Activated CD8-positive, alpha-beta T cell treated with anti-CD3 and anti-CD28 coated beads for 36 hours (primary cell): ENCODE results near the gene HERC5. TPM values are rescaled to one million over a fixed set of nuclear protein-coding genes. Genes with fewer than 3 reads are reported as not detected.

Experiments
- ATAC-seq: fragments of 200-7000 bp; cut with Tn5 transposase; one replicate; pipeline ENCODE4 v1.10.0; 2021; ENCODE audit warnings: mild to moderate bottlenecking, moderate library complexity
- CTCF ChIA-PET: fragments of 350-600 bp; sonication (Branson Sonifier 250); formaldehyde crosslinking; loops from one replicate; lab custom pipeline; 2021; ENCODE audit warnings: antibody characterized with exemption; lab: Charles Lee
- POLR2A ChIA-PET: fragments of 350-600 bp; sonication (Branson Sonifier 250); formaldehyde crosslinking; loops from one replicate; lab custom pipeline; 2021; ENCODE audit warnings: antibody characterized with exemption; lab: Charles Lee
- DNase-seq: peaks from one replicate; pipeline ENCODE4 v3.0.0-alpha.2; 2020
- H3K27ac Mint-ChIP-seq: one replicate; pipeline ENCODE4 v1.8.0; 2021; ENCODE audit warnings: mild to moderate bottlenecking, mixed read lengths
- H3K27me3 Mint-ChIP-seq: one replicate; pipeline ENCODE4 v1.8.0; 2021; ENCODE audit warnings: mixed read lengths
- H3K36me3 Mint-ChIP-seq: one replicate; pipeline ENCODE4 v1.8.0; 2021; ENCODE audit warnings: low read depth, mixed read lengths
- H3K4me1 Mint-ChIP-seq: one replicate; pipeline ENCODE4 v1.8.0; 2021; ENCODE audit warnings: low read depth, mixed read lengths
- H3K4me3 Mint-ChIP-seq: one replicate; pipeline ENCODE4 v1.8.0; 2021; ENCODE audit warnings: mild to moderate bottlenecking, moderate library complexity, mixed read lengths
- H3K9me3 Mint-ChIP-seq: one replicate; pipeline ENCODE4 v1.8.0; 2021; ENCODE audit warnings: mixed read lengths
- CTCF ChIP-seq: fragments of 200-600 bp; IDR thresholded peaks from one replicate; pipeline ENCODE4 v1.8.0; 2022; ENCODE audit warnings: antibody characterized with exemption, mild to moderate bottlenecking
- intact Hi-C: fragments of 100-400 bp; cut with micrococcal nuclease; formaldehyde crosslinking; loops from one replicate; pipeline ENCODE4 v1.10.0; 2022
- total RNA-seq, 2 experiments: library from RNA; stranded (reverse); gene quantifications; one replicate each; pipeline ENCODE4 v1.2.3, GENCODE V29; 2021

The HERC5 gene
- total RNA-seq, 2 experiments from 2014 or later: 10.2 to 10.5 TPM

GRCh38 chr4:88522702-88523324, 65.9 kb downstream of the HERC5 start:
- Mint-ChIP-seq H3K27ac (peak overlapping the region; percentile 89), H3K4me1 (peaks cover 35% of the 10 kb centered on the region), H3K4me3 (peak overlapping the region; percentile 90), H3K9me3 (no peaks in the 10 kb centered on the region), H3K36me3 (peaks cover 10% of the 10 kb centered on the region), H3K27me3 (no peaks in the 10 kb centered on the region)
- DNase-seq: peak; percentile 68
- peak; percentile 19 for ATAC-seq
- POLR2A ChIA-PET: interaction anchor here (0.7 kb wide), 1 partner anchor 518 kb away, joined by 3 read pairs; no protein-coding TSS in a partner anchor
- intact Hi-C loops: loop anchor here (10.0 kb wide), 1 partner anchor 272 kb away; no protein-coding TSS in a partner anchor
- CTCF ChIA-PET: interaction anchor here (0.7 to 6.9 kb wide), 2 partner anchors 18 to 304 kb away, joined by 5 to 58 read pairs; no protein-coding TSS in a partner anchor
- TF ChIP-seq CTCF: no peak

GRCh38 chr4:88523325-88524129, 66.6 kb downstream of the HERC5 start, which contains the start of gene PYURF:
Gene PYURF, minus strand, starts transcription at chr4:88523776. Its CDS starts 76 bp downstream, at chr4:88523700.
- no peak for TF ChIP-seq CTCF
- H3K36me3 Mint-ChIP-seq: peaks cover 10% of the 10 kb centered on the region
- H3K4me3 Mint-ChIP-seq: peak within 1 kb of the TSS; percentile 90
- ATAC-seq (peak; percentile 81), DNase-seq (peak; percentile 84)
- peak within 1 kb of the TSS; percentile 89 for H3K27ac Mint-ChIP-seq
- no peaks in the 10 kb centered on the region for H3K9me3 Mint-ChIP-seq
- H3K27me3 Mint-ChIP-seq: no peaks in the 10 kb centered on the region
- ChIA-PET POLR2A (no interaction called here), CTCF (interaction anchor here (1.4 to 6.9 kb wide), 3 partner anchors 8 to 17 kb away, joined by 7 to 58 read pairs (median 8); no protein-coding TSS in a partner anchor)
- intact Hi-C loops: loop anchor here (10.0 kb wide), 1 partner anchor 271 kb away; no protein-coding TSS in a partner anchor
- H3K4me1 Mint-ChIP-seq: peaks cover 35% of the 10 kb centered on the region

- DNase-seq (no peak), ATAC-seq (no peak)
- Mint-ChIP-seq H3K27ac (peak overlapping the region; percentile 75), H3K9me3 (no peaks in the 10 kb centered on the region), H3K27me3 (no peaks in the 10 kb centered on the region), H3K36me3 (peaks cover 10% of the 10 kb centered on the region), H3K4me1 (peaks cover 35% of the 10 kb centered on the region), H3K4me3 (peak overlapping the region; percentile 90)
- intact Hi-C loops: loop anchor here (10.0 kb wide), 1 partner anchor 271 kb away; no protein-coding TSS in a partner anchor
- POLR2A ChIA-PET: interaction anchor here (0.7 kb wide), 1 partner anchor 273 kb away, joined by 3 read pairs; no protein-coding TSS in a partner anchor
- CTCF ChIA-PET: interaction anchor here (1.4 to 6.9 kb wide), 5 partner anchors 7 to 500 kb away, joined by 7 to 58 read pairs (median 8); no protein-coding TSS in a partner anchor
- TF ChIP-seq CTCF: no peak
Observed at GRCh38 chr4:88524171-88524570, 67.3 kb downstream of the HERC5 start.

- ChIA-PET POLR2A (no interaction called here), CTCF (interaction anchor here (1.2 to 6.9 kb wide), 8 partner anchors 9 to 498 kb away, joined by 3 to 58 read pairs (median 7); partner anchors contain the start of gene HERC6)
- intact Hi-C loops: loop anchor here (5.0 to 10.0 kb wide), 2 partner anchors 268 to 496 kb away; no protein-coding TSS in a partner anchor
- no peak overlapping the region for H3K4me3 Mint-ChIP-seq
- no peaks in the 10 kb centered on the region for H3K9me3 Mint-ChIP-seq
- no peak for DNase-seq
- H3K27ac Mint-ChIP-seq: no peak overlapping the region
- H3K36me3 Mint-ChIP-seq: peaks cover 3% of the 10 kb centered on the region
- H3K27me3 Mint-ChIP-seq: no peaks in the 10 kb centered on the region
- TF ChIP-seq CTCF: peak; percentile 17
- ATAC-seq: peak; percentile 12
- peaks cover 28% of the 10 kb centered on the region for H3K4me1 Mint-ChIP-seq
Observed at GRCh38 chr4:88526221-88526815, 69.4 kb downstream of the HERC5 start.
